ENCODE data around the gene ERLIN1.

The ERLIN1 gene

GRCh38 chr10:100141446-100142087 lies 44.3 kb downstream of the ERLIN1 start:
- H3K9ac ChIP-seq (ENCODE audit: low read length), result no peak overlapping the region
- H3K4me3 ChIP-seq (ENCODE audit: low read length), result no peak overlapping the region
- no peak for DNase-seq
- H3K9me3 ChIP-seq (replicated peaks; ENCODE audit: insufficient read depth, low read length), result no peaks in the 10 kb centered on the region
- H3K27ac ChIP-seq (ENCODE audit: low read length), result no peak overlapping the region
- H3K27me3 ChIP-seq (replicated peaks; ENCODE audit: insufficient read depth, low read length), result no peaks in the 10 kb centered on the region
- no peak for TF ChIP-seq EZH2phosphoT487 (IDR thresholded peaks at IDR 0.05; ENCODE audit: low read length)
- TF ChIP-seq EZH2 (optimal IDR thresholded peaks at IDR 0.05; ENCODE audit: low read depth, low read length), result no peak
- TF ChIP-seq, protein P1, sequence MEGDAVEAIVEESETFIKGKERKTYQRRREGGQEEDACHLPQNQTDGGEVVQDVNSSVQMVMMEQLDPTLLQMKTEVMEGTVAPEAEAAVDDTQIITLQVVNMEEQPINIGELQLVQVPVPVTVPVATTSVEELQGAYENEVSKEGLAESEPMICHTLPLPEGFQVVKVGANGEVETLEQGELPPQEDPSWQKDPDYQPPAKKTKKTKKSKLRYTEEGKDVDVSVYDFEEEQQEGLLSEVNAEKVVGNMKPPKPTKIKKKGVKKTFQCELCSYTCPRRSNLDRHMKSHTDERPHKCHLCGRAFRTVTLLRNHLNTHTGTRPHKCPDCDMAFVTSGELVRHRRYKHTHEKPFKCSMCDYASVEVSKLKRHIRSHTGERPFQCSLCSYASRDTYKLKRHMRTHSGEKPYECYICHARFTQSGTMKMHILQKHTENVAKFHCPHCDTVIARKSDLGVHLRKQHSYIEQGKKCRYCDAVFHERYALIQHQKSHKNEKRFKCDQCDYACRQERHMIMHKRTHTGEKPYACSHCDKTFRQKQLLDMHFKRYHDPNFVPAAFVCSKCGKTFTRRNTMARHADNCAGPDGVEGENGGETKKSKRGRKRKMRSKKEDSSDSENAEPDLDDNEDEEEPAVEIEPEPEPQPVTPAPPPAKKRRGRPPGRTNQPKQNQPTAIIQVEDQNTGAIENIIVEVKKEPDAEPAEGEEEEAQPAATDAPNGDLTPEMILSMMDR (IDR thresholded peaks at IDR 0.05; ENCODE audit: low read length), result no peak
- no peak overlapping the region for H3K4me2 ChIP-seq (ENCODE audit: low read depth, low read length)
- no peak overlapping the region for H2AFZ ChIP-seq (ENCODE audit: low read length)
- H3K9me2 ChIP-seq (replicated peaks; ENCODE audit: insufficient read depth, low read length), result no peaks in the 10 kb centered on the region
- no peaks in the 10 kb centered on the region for H3F3A ChIP-seq (ENCODE audit: insufficient read depth, low read length)
- no peaks in the 10 kb centered on the region for H3K4me1 ChIP-seq (ENCODE audit: low read length)
- H3K36me3 ChIP-seq (replicated peaks; ENCODE audit: insufficient read depth, low read length), result no peaks in the 10 kb centered on the region
- no peaks in the 10 kb centered on the region for H3K79me2 ChIP-seq (ENCODE audit: low read length)
- H4K20me1 ChIP-seq (ENCODE audit: insufficient read depth, low read length), result no peaks in the 10 kb centered on the region

DNA sequence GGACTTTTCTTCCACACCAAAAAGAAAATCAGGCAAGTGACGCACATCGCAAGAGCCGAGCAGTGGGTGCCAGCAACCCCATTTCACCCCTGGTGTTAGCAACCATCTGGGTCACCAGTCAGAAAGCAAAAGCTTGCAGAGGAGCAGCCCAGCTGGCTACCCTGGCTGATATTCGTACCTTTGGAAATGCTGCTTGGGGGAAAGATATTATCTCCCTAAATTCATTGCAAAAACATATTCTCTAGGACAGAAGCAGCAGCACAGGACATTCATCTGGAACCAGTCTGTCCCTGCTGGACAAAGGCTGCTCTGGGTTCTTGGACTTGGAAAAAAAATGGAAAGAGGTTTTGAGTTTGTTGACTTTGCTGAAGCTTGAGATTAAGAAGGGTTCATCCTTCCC lies 45.8 kb downstream of the ERLIN1 start:
- Histone ChIP-seq H3K9me2 (replicated peaks; ENCODE audit: insufficient read depth, low read length) (no peaks in the 10 kb centered on the region), H4K20me1 (ENCODE audit: insufficient read depth, low read length) (no peaks in the 10 kb centered on the region), H3K4me3 (ENCODE audit: low read length) (no peak overlapping the region), H3K27ac (ENCODE audit: low read length) (no peak overlapping the region), H3K36me3 (replicated peaks; ENCODE audit: insufficient read depth, low read length) (no peaks in the 10 kb centered on the region), H3F3A (ENCODE audit: insufficient read depth, low read length) (no peaks in the 10 kb centered on the region), H3K4me2 (ENCODE audit: low read depth, low read length) (no peak overlapping the region), H3K4me1 (ENCODE audit: low read length) (no peaks in the 10 kb centered on the region), H2AFZ (ENCODE audit: low read length) (no peak overlapping the region), H3K9me3 (replicated peaks; ENCODE audit: insufficient read depth, low read length) (no peaks in the 10 kb centered on the region), H3K79me2 (ENCODE audit: low read length) (no peaks in the 10 kb centered on the region), H3K27me3 (replicated peaks; ENCODE audit: insufficient read depth, low read length) (no peaks in the 10 kb centered on the region), H3K9ac (ENCODE audit: low read length) (no peak overlapping the region)
- no peak for DNase-seq
- TF ChIP-seq EZH2 (optimal IDR thresholded peaks at IDR 0.05; ENCODE audit: low read depth, low read length), result no peak
- TF ChIP-seq, protein P1 (IDR thresholded peaks at IDR 0.05; ENCODE audit: low read length), result no peak
- TF ChIP-seq EZH2phosphoT487 (IDR thresholded peaks at IDR 0.05; ENCODE audit: low read length), result no peak

- Histone ChIP-seq H3K4me1 (ENCODE audit: low read length) (no peaks in the 10 kb centered on the region), H4K20me1 (ENCODE audit: insufficient read depth, low read length) (no peaks in the 10 kb centered on the region), H3K4me3 (ENCODE audit: low read length) (no peak overlapping the region), H3K9me2 (replicated peaks; ENCODE audit: insufficient read depth, low read length) (no peaks in the 10 kb centered on the region), H3F3A (ENCODE audit: insufficient read depth, low read length) (no peaks in the 10 kb centered on the region), H3K4me2 (ENCODE audit: low read depth, low read length) (no peak overlapping the region), H2AFZ (ENCODE audit: low read length) (no peak overlapping the region), H3K27me3 (replicated peaks; ENCODE audit: insufficient read depth, low read length) (no peaks in the 10 kb centered on the region), H3K9me3 (replicated peaks; ENCODE audit: insufficient read depth, low read length) (no peaks in the 10 kb centered on the region), H3K79me2 (ENCODE audit: low read length) (no peaks in the 10 kb centered on the region), H3K27ac (ENCODE audit: low read length) (no peak overlapping the region), H3K9ac (ENCODE audit: low read length) (no peak overlapping the region), H3K36me3 (replicated peaks; ENCODE audit: insufficient read depth, low read length) (no peaks in the 10 kb centered on the region)
- TF ChIP-seq, protein P1 (IDR thresholded peaks at IDR 0.05; ENCODE audit: low read length), result no peak
- no peak for TF ChIP-seq EZH2 (optimal IDR thresholded peaks at IDR 0.05; ENCODE audit: low read depth, low read length)
- no peak for TF ChIP-seq EZH2phosphoT487 (IDR thresholded peaks at IDR 0.05; ENCODE audit: low read length)
- no peak for DNase-seq
These were observed 46.8 kb downstream of the ERLIN1 start for GRCh38 chr10:100138921-100139496.

Measured in MM.1S (cell line).